SHP77 treated with DMSO at 0.1 percent for 48 hours (cell line): Measurements from ENCODE around the gene ERAS.
"Not testable (repeated sequence)": the region's sequence is repeated elsewhere in the genome, so short reads cannot be mapped to it uniquely, and the experiment has no call there.

Source experiments
- DNase-seq: peaks from one replicate; lab custom pipeline; 2025; lab: John Stamatoyannopoulos, UW

Gene ERAS

GRCh38 chrX:48833542-48834138 is 7.3 kb downstream of the ERAS start:
- DNase-seq, result no peak

DNA sequence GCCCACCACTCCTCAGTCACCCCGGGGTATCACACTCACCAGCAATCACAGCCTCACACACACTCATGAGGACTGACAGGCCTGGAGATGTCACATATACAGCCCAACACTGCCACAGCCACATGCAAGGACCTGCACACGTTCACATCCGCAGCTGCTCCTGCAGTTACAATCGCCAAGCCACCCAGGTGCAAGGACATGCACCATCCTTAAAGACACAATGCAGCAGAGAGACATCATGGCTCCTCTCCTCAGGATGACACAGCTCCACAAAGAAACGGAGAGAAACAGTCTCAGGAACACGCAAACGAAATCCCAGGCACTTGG is 8.0 kb downstream of the ERAS start:
- DNase-seq, result no peak

DNA sequence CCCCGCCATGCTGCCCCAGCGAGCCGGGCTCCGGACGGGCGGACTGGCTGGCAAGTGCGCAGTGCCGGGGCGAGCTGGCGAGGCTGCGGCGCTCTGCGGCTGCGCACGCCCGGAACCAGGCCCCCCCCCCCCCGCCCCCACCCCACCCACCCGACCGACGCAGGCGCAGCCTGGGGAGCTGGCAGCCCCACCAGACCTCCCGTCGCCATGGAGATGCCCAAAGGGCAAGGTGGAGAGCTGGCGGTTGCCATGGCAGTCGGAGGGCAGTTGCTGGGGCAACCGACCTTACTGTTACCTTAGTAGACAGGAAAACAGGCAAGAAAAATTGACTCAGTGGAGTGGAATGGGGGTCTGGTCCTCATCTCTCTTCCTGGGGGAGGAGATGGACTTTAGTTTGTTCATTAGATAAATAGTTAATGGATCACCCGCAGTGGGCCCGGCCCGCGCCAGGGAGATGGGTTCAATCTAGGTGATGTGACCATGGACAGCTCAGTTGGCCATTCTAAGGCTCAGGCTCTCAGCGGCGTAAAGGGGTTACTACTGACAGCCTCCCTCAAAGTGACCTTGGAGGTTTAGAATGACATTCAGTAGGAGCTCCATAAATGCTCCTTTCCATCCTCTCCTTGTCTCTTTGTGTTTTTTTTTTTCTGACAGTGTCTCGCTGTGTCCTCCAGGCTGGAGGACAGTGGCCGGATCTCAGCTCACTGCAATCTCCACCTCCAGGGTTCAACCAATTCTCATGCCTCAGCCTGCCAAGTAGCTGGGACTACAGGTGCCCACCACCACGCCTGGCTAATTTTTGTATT is 9.4 kb downstream of the ERAS start, which contains the start of gene PCSK1N:
PCSK1N (minus strand) TSS at position 87 of the 806 bp plus-strand sequence; CDS start at position 9, 78 bp downstream.
- no peak for DNase-seq

- no peak for DNase-seq
Observed at GRCh38 chrX:48839686-48840085, 13.4 kb downstream of the ERAS start.

- no peak for DNase-seq
Observed at GRCh38 chrX:48848847-48849246, 22.5 kb downstream of the ERAS start.

DNA sequence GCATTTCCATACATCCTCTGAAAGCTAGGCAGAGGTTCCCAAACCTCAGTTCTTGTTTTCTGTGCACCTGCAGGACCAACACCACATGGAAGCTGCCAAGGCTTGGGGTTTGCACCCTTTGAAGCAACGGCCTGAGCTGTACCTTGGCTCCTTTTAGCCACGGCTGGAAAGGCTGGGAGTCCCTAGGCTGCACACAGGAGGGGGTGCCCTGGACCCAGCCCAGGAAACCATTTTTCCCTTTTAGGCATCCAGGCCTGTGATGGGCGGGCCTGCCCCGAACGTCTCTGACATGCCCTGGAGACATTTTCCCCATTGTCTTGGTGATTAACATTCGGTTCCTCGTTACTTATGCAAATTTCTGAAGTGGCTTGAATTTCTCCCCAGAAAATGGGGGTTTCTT is 26.5 kb downstream of the ERAS start:
- DNase-seq, result no peak

DNA sequence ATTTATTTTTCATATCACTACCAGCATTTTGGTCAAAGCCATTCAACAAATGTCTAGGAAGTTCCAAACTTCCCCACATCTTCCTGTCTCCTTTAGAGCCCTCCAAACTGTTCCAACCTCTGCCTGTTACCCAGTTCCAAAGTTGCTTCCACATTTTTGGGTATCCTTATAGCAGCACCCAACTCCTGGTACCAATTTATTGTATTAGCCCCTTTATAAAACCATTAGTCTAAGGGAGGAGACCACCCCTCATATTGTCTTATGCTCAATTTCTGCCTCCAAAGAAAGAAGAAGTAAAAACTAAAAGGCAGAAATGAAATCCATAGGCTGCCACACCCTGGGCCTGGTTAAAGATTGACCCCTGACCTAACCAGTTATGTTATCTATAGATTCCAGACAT is 27.2 kb downstream of the ERAS start:
- not testable (repeated sequence) for DNase-seq

DNA sequence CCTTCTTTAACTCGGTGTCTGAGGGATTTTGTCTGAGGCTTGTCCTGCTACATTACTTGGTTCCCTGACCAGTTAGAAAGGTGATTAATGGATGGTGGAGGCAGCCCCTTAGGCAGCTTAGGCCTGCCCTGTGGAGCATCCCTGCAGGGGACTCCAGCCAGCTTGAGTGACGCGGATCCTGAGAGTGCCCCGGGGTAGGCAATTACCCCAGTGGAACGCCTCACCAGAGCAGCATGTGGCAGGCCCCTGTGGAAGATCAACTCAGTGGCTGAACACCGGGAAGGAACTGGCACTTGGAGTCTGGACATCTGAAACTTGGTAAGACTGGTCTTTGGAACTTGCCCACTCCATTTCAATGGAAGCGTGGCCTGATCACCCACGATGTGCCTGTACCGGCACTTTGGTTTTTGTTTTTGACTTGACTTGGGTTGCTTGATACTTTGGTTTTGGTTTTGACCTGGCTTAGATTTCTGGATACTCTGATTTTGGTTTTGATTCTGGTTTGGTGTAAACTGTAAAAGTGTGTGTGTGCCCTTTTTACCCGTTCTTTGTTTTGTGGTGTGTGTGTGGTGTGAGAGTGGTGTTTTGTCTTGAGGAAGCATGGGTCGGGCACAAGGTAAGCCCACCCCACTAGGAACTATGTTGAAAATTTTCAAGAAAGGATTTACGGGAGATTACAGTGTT is 27.9 kb downstream of the ERAS start:
- DNase-seq, result not testable (repeated sequence)

DNA sequence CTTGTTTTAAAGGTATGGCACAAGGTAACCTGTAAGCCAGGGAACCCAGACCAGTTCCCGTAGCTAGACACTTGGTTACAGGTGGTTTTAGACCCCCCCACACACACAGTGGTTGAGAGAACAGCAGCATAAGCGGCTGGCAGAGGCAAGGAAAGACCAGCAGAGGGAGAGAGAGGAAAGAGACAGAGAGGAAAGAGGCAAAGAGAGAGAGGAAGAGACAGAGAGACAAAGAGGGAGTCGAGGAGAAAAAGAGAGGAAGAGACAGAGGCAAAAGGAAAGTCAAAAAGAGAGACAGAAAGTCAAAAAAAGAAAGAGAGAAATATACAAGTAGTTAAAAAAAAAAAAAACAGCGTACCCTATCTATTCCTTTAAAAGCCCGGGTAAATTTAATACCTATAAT is 28.6 kb downstream of the ERAS start:
- no peak for DNase-seq

DNA sequence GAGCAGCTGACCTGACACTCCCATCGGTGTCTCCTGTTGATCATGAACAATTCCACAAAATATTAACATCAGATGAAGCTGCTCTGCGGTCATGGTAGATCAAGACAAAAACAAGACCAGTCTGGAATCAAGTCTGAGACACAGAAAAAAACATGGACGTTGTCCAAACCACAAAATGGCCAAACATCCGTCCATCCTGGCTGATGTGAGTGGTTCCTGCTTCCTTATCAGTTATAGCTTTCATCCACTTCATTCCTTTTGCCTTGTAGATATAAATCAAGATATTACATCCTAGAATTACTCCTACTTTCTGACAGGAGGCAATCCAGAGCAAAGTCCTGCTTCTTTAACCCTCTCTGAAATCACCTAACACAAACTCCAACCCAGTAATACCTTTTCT is 37.9 kb downstream of the ERAS start:
- no peak for DNase-seq

DNA sequence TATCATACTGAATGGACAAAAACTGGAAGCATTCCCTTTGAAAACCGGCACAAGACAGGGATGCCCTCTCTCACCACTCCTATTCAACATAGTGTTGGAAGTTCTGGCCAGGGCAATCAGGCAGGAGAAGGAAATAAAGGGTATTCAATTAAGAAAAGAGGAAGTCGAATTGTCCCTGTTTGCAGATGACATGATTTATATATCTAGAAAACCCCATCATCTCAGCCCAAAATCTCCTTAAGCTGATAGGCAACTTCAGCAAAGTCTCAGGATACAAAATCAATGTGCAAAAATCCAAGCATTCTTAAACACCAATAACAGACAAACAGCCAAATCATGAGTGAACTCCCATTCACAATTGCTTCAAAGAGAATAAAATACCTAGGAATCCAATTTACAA is 45.7 kb downstream of the ERAS start:
- DNase-seq, result not testable (repeated sequence)

DNA sequence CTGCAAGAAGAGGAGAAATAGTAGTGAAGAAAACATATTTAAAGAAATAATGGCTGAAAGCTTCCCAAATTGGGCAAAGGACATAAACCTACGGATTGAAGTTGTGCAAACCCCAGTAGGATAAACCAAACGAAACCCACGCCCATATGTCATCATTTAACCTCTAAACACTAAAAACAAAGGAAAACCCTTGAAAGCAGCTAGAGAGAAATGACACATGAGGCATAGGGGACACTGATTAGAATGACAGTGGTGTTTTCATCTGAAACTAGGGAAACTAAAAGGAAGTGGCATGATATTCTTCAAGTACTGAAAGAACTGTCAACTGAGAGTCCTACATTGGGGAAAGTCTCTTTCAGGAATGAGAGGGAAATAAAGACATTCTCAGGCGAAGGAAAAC is 50.6 kb downstream of the ERAS start:
- not testable (repeated sequence) for DNase-seq
